GM18868 (cell line): ENCODE measurements around the gene CASP10.

Experiments
- ATAC-seq: cut with Tn5 transposase; IDR thresholded peaks from one replicate; pipeline ENCODE4 v1.9.1; 2021; ENCODE audit warnings: mild to moderate bottlenecking, moderate library complexity; ENCODE audit not compliant: unreplicated experiment

Gene CASP10

DNA sequence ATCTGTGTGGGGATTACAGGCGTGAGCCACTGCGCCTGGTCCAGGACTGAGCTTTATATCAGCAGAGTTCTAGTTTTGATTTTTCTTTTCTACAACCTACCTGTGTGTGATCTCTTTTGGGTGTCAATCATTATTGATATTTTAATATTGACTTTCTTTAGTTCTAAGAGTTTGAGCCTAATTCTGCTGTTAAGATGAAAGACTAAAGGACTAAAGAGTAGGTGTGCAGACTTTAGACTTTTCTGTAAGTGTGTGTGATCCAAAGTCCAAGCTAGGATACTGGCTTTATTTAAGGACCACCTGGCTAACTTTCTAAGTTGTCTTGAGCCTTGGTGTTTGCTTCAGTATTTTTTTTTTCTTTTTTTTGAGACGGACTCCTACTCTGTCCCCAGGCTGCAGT is 12.4 kb downstream of the CASP10 start:
- no peak for ATAC-seq

DNA sequence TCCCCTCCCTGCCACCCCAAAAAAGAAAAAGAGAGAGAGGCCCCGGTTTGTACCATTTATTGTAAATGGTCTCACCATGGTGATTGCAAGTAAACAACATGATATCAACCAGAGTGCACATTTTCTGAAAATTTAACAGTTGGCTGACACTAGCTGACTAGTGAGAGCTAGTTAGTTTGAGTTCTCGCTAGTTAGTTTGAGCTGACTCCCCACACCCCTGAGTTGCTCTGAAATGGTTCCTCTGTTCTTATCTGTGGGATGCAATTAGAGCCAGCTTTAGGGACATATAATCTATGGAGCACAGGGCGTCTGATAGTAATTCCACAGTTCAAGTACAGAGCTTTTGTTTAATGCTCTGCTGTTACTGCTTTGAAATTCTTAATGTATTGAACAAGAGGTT is 13.1 kb downstream of the CASP10 start:
- no peak for ATAC-seq

DNA sequence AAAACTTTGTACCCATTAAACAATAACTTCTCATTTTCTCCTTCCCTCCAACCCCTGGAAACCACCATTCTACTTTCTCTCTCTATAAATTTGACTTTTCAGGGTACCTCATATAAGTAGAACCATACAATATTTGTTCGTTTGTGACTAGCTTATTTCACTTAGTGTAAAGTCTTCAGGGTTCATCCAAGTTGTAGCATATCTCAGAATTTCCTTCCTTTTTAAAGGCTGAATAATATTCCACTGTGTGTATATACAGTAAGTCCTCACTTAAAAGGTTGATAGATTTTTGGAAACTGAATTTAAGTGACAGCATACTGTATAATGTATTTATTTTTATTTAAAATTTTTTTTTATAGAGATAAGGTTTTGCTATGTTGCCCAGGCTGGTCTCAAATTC is 13.9 kb downstream of the CASP10 start:
- ATAC-seq, result no peak

DNA sequence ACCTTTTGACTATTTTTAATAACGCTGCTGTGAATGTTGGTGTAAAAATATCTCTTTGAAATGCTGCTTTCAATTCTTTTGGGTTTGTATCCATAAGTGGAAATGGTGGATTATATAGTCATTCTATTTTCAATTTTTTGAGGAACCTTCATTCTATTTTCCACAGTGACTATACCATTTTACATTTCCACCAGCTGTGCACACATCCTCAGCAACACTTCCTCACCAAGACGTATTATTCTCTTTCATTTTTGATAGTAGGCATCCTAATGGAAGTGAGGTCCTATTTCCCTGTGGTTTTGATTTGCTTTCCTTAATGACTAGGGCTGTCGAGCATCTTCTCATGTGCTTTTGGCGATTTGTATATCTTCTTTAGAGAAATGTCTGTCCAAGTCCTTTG is 14.8 kb downstream of the CASP10 start:
- no peak for ATAC-seq

DNA sequence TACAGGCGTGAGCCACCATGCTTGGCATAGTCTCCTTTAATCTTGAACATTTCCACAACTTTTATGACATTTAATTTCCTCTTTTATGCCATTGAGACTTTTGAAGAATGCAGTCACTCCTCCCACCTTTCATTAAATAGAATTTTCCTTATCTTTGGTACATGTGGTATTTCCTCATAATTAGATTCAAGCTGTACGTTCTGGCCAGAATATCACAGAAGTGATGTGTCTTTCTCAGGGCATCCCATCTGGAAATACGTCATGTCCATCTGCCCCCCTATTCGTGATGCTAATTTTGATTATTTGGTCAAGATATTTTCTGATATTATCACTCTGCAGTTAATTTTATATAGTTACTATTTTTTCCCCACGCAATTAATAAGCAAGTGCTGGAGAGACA is 16.9 kb downstream of the CASP10 start:
- ATAC-seq, result no peak

DNA sequence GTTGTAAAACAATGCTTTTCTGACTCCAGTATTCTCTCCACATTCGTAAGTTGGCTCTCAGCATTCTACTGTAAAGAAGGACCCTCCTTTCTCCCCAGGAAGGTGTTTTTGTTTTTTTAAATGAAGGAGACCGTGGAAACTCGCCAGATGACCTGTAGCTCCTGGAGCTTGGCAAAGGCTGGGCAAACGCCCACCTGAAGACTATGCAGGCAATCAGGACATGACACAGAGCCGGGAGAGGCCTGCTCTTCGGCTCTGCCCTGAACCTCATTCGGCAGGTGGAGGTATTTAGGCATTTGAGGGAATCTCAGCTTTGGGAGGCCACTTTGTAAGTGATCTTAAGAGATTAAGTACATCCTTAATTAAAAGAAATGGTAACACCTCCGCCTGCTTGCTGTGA is 17.4 kb downstream of the CASP10 start:
- no peak for ATAC-seq

DNA sequence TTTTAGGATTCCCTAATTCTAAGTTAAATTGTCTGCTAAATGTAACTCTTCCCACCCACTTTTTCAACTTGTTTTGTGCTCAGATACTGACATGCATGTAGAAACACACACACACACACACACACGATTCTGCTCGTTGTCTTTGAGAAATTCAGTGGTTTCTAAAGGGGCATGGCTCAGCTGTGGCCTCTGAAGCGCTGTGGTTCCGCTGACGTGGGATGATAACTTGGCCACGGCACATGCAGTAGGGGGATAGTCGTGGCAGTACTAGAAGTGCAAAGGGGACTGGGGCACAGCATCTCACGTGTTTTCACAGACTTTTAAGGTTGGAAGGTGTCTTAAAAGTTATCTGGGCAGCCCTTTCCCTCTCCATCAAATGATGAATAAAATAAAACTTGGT is 18.4 kb downstream of the CASP10 start:
- no peak for ATAC-seq

DNA sequence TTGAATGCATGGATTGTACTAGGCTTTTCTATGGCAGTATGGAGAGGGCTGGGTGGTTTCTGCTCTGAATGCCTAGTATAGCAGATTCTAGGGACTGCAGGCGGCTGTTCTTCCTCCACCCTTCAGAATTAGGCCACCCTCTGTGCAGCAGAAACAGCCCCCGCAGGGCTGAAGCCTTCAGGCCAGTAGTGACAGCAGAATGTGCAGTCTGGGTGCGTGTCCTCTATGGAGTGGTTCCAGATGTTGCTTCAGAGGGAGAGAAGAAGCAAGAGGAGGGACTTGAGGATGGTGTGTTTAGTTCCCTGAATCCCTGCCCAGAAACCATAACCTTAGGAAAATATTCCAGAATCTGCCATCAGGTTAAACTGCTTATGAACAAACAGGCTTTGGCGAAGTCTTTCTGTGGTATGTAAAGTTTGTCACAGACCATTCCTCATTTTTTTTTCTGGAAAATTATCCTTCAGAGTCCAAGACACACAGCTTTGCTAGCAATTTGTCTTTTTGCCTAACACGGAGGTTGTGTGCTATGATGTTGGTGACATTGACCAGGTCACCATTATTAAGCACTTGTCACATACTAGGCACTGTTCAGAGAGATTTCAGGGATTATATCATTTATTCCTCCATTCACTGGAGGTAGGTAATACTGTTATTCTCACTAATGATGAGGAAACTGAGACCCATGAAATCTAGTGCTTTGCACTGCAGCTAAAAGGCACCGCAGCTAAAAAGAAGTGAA is 21.1 kb downstream of the CASP10 start:
- no peak for ATAC-seq

DNA sequence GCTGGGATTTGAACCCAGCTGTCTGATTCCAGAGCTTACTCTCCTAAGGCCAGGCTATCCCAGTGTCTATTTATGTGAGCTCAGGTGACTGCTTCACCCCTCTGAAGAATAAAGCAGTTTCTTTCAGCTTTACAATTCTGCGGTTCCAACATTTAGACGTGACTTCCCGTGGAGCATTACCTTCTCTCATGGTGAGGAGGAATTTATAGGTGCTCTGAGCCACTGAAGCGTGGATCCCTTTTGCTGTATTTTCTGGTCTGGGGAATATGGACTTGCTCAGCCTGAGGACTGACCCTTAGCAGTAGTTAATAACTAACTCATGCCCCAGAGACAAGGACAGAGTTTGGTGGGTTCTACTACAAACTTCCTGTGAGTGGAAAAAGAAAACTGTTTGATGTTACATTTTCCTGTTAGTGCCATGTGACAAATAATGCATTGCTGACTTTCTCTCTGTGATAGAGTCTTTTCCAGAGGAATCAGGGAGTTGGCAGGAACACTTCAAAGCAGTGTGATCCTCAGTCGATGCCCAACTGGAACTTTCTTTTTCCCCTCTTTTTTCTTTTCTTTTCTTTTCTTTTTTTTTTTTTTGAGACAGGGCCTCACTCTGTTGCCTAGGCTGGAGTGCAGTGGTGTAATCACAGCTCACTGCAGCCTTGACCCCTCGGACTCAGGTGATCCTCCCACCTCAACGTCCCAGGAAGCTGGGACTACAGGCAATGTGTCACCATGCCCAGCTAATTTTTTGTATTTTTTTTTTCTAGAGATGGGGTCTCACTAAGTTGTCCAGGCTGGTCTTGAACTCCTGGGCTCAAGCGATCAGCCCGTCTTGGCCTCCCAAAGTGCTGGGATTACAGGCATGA is 21.9 kb downstream of the CASP10 start:
- no peak for ATAC-seq

DNA sequence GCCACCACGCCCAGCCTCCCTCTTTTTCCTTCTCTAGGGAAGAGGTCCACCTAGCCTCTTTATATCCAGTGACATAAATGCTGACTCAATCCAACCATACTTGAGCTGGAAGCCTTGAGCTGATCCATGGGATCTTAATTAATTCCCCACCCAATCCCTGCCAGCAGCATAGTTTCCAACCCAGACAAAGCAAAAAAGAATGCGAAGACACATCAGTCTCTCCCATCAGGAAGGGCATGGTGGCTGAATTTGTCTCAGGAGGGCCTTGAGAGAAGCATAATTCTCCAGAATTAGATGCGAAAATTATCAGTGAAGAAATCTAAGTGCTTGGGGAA is 22.5 kb downstream of the CASP10 start:
- ATAC-seq, result no peak

DNA sequence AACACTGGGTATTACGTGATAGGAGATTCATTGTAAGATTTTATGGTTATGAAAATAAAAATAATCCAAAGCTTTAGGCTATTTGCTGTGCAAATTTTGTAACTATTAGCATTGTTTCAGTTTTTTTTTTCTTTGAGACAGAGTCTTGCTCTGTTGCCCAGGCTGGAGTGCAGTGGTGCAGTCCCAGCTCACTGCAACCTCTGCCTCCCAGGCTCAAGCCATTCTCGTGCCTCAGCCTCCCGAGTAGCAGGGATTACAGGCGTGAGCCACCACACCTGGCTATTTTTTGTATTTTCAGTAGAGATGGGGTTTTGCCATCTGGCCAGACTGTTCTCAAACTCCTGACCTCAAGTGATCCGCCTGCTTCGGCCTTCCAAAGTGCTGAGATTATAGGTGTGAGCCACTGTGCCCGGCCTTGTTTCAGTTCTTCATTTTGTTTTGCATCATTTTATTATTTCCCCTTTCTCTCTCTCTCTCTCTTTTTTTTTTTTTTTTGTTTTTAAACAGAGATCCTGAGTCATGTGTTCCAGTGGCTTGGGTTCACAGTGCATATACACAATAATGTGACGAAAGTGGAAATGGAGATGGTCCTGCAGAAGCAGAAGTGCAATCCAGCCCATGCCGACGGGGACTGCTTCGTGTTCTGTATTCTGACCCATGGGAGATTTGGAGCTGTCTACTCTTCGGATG is 25.8 kb downstream of the CASP10 start:
- ATAC-seq, result peak; percentile 81

DNA sequence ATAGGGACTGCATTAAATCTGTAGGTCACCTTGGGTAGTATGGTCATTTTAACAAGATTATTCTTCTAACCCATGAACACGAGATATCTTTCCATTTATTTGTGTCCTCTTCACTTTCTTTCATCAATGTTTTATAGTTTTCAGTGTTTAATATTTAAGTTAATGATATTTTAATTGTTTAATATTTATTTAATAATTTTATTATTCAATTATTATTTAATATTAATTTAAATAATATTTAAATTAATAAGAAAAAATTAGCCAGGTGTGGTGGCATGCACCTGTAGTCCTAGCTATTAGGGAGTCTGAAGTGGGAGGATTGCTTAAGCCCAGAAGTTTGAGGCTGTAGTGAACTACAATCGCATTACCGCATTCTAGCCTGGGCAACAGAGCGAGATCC is 33.0 kb downstream of the CASP10 start:
- ATAC-seq, result no peak

DNA sequence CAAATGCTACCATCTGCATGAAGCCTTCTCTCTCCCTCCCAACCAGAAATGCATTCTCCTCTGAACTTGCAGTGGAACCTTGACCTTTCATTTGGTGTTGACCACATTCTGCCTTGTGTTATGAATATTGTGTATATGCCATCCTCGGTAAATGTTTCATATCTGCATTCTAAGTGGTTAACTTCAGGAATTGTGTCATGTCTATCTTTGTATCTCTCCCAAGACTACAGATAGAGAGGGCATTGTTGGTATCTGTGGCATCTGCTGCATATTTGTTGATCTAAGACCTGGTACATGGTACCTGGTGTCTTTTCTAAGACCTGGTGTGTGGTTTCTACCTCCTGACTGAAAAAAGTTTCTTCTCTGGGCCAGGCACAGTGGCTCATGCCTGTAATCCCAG is 34.0 kb downstream of the CASP10 start:
- no peak for ATAC-seq

DNA sequence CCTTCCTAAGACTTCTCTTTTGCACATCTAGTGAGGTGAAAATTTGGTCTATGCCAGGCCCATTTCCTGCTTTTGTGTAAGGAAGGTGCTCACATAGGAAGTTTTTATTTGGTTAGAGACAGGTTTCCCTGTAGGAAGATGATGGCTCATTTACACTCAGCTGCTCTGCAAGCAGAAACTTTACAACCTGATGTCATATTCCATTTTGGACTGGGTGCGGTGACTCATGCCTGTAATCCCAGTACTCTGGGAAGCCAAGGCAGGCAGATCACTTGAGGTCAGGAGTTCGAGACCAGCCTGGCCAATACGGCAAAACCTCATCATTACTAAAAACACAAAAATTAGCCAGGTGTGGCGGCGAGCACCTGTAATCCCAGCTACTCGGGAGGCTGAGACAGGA is 35.8 kb downstream of the CASP10 start:
- no peak for ATAC-seq

DNA sequence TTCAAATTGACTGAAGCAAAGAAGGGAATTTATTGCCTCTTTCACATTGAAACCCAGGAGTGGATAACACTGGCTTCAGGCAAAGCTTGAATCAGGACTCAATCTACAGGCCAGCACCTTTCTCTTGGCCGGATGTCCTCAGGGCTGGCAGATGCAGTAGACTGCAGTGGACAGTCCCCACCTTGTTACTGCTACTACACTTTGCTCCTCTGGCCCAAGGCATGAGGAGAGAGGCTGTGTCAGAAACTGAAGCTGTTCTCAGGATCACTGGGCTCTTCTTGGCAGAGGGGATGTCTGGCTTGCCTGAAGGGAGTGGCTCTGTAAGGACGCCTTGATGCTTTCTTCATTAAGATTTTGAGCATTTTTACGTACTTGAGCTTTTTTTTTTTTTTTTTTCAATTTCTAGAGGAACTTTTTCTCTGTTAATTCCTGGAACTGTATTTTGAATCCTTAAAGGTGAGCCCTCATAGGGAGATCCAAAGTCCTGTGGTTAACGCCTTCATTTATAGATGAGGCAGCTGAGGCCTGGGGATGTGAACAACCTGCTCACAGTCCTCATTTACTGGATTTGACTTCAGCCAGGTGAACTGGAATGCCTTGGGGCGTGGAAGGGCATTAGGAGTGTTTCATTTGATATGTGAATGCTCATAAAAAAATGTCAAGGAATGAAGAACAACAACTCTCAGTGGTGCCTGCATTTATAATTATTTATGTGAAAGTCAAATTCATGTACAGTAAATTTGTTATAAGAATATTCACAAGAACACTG is 36.6 kb downstream of the CASP10 start:
- ATAC-seq, result no peak

DNA sequence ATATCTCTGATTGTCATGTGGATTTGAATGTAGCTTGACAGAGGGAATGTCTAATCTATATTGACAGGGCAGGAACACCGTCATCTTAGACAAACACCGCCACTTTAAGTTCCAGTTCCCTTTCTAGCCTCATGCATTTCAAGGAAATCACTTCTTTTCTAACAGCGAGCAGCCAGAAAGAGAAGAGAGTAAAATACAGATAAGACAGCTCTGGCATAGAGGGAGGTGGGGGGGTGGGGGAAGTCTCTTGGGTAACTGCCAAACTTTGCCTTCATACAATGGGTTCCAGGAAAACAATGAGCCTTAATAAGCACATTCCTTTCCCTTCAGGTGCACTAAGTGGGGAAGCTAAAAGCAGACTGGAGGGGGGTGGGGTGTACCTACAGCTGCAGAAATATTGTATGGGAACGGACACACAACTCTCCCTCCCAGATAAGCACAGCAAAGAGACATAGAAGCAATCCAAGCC is 37.2 kb downstream of the CASP10 start:
- no peak for ATAC-seq

DNA sequence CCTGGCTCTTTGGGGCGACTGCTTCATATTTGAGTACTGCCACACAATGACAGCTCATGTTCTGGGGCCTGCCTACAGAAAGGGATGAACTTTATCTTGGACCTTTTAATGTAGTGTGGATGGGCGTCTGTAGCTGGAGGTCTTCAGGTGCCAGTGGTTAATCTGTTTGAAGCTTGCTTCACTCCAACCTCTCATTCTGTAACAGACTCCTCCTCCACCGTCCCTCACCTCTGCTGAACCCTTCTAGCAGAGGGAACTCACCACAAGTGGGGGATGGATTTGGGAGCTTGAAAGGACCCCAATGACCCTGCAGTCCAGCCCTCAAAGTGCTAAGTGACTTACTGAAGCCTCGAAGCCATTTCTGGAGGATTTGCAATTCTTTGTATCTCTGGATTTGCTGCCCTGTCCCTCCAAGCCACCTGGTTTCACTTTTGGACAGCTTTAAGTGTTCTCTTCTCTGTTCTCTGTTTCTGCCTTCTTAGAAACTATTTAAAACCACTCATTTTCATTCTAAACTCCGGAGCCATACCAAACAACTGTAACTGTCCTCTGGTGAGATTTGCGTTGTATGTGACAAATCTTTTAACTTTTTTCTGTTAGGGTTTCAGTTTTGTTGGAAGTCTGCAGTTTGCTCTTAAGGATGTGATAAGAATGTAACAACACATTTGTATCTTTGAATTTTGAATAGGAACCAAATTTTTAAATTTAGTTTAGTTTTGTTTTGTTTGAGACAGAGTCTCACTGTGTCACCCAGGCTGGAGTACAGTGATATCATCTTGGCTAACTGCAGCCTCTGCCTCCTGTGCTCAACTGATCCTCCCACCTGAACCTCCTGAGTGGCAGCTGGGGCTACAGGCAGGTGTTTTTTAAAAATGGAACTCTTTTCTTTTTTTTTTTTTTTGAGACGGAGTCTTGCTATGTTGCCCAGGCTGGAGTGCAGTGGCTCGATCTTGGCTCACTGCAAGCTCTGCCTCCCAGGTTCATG is 40.4 kb downstream of the CASP10 start:
- peak; percentile 85 for ATAC-seq

DNA sequence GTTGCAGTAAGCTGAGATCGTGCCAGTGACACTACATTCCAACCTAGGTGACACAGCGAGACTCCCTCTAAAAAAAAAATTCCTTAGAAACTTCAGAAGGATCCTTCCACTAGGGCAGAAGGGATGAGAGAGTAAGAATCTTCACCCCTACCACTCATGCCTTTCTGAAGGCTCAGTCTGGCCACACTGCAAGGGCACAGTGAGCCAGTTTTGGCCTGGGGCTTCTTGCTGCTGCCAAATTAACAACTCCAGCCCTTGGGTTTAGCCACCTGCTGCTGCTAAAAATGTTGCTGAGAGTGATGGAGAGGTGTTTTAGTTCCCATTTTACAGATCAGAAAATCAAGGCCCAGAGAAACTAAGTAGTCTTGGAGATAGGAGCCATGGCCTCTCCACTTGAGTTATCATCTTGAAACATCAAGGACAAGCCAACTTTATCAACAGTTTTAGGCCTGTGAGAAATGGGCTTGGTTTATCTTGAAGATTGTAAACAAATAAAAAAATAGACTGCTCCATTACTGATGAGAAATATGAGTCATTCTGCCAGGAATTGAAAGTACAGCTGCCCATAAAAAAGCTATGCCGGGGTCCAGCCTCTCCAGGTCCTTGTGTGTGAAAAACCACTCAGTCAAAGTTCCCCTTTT is 45.5 kb downstream of the CASP10 start:
- ATAC-seq, result no peak

DNA sequence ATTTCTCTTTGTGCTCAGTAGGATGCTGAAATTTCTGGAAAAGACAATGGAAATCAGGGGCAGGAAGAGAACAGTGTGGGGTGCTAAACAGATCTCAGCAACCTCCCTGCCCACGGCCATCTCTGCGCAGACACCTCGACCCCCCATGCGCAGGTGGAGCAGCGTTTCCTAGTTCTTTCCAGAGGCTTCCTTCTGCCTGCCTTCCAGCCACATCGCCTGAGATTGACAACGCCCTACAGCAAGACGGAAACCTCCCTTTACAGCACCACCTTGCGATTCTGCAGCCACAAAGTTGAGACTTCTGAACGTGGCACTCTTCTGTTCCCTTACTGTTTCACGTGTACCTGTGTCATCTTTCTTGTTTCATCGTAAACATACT is 46.0 kb downstream of the CASP10 start:
- ATAC-seq, result no peak
